GM19238 (cell line): ENCODE results near the gene POU3F3.

Source experiments
- DNase-seq: peaks from one replicate; pipeline ENCODE4 v3.0.0; 2011; ENCODE audit warnings: low spot score; ENCODE audit not compliant: insufficient read length

The POU3F3 gene

DNA sequence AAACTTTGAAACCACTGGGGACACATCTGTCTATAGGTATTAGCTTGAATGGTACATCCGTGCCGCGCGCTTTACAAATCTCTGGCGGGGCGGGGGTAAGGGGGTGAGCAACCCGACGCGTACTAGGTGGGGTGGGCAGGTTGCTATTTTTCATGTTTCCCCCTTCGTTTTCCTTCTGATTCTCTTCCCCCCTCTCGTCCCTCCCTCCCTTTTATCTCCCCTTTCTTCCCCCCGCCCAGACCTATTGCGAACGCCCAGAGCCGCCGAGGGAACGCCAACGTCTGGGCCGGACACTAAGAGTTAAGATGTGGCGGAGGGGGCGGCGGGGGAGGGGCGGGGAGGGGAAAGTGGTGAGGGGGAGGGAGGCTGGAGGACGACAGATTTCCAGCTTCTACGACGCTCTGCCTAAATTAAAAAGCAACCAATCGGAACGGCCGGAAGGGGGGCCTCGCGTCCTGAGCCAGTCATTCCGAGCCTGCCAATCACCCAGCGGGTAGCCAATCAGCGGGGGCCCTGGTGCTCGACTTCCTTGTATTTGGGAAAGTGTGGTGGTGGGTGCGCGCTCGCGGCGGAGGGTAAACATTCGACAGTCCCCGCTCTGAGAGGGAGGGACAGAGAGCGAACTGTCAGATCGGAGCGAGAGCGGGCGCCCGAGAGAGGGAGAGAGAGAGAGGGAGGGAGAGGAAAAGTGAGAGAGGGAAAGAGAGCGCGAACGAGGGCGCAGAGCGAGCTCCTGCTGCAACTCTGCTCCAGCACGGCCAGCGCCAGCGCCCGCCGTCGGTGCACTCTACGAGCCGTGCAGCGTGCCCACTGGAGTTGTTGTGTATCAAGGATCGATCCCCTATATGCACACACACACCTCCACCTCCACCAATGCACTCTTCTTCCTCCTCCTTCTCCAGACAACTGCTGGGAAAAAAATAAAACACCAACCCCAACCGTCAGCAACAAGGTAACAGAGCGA lies at the start of gene POU3F3:
Gene POU3F3 (plus strand): TSS at position 582 of the 964 bp plus-strand sequence. CDS start 1,396 bp downstream, outside the sequence.
- no peak for DNase-seq

DNA sequence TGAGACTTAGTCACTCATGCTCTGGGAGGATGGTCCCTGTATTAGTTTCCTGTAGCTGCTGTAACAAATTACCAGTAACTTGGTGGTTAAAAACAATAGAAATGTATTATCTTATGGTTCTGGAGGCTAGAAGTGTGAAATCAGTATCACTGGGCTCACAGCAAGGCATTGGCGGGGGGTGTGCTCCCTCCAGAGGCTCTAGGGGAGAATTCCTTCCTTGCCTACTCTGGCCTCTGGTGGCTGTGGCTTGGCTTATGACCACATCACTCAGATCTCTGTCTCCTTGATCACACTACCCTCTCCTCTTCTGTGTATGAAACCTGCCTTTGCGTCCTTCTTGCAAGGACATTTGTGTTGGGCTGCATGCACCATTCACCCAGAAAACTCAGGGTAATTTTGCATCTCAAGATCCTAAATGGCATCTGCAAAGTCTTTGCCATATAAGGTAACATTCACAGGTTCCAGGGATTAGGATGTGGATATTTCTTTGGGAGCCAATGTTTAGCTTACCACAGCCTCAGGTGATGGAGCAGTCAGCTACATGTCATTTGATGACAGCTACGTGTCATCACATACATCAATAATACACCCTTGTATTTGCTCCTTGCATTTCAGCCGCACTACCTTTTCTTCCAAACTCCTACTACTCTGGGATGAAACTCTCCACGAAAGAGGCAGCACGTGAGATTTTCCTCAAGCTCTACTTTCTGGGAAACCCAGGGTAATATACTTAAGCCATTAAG lies 49.6 kb upstream of the POU3F3 start:
- no peak for DNase-seq

GRCh38 chr2:104812286-104812685 lies 41.6 kb upstream of the POU3F3 start:
- no peak for DNase-seq

DNA sequence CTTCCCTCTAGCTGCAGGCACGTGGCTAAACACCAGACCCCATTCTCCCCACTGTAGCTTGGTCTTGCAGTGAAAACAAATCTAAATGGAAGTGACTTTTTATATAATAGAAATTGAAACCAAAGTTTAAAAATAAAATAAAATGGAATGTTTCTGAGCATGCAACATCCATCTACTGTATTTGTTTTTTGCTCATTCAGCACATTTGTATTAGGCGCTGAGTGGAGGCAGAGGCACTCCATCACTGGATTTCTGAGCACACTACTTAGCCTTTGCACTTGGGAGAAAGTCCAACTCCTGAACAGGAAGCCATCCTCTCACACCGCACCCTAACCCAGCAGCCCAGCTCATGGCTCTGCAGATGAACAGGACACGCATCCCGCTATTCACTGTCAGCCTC lies 37.8 kb upstream of the POU3F3 start:
- DNase-seq, result no peak

- DNase-seq, result no peak
Measured at GRCh38 chr2:104818264-104818663, 35.7 kb upstream of the POU3F3 start.

GRCh38 chr2:104820126-104820525 lies 33.8 kb upstream of the POU3F3 start:
- no peak for DNase-seq

GRCh38 chr2:104825124-104825865 lies 28.6 kb upstream of the POU3F3 start:
- DNase-seq, result no peak

- DNase-seq, result no peak
Measured at GRCh38 chr2:104826016-104826415, 27.9 kb upstream of the POU3F3 start.

GRCh38 chr2:104831742-104832141 lies 22.2 kb upstream of the POU3F3 start:
- no peak for DNase-seq

DNA sequence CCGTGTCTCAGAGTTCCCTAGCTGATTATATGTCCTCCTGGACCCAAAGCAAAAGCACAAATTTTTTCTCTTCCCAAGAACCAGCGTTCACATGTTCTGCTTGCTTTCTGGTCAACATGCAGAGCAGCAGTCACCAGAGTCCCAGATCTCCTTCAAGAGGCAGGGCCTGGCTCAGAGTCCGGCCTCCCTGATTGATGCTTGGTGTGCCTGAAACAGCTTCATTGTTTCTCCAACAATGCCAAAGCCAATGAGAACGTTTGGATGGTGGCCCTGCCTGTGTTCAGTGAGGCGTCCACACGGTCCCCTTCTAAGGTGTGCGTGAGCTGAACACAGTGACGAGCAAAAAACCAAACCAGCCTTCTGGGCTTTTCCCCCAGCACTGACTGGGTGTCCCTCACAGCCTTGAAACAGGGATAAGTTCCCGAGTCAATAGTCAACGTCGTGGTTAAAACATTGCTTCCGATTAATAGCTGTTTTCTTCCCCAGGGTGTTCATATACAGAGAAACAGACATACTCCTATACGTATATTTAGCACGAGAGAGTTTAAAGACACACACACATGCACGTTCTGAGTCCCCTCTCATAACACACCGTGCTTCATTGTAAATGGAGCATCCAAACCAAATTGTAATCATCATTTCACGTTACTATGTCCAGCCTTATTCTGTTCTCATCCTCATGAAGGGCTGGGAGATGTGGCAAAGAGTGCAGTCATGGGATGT lies 19.3 kb upstream of the POU3F3 start:
- DNase-seq, result no peak

DNA sequence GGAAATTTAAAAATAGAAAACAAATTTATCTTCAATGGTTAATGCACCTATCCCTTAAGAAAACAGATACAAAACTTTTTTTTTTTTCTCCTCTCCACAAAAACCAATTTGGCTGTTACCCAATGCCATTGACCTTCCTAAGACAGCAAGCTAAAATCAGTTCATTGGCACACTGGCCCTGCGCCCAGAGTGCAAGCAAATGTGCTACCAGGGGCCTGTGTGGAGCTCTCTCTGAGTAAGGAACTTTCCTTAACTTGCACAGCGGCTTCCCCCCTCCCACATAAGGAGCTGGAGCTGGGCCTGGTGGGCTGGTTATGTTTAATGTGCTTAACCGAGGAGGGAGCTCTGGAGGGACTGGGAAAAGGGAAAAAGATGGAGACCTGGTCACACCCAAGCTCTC lies 17.6 kb upstream of the POU3F3 start:
- DNase-seq, result no peak

GRCh38 chr2:104836841-104837240 lies 17.1 kb upstream of the POU3F3 start:
- no peak for DNase-seq

DNA sequence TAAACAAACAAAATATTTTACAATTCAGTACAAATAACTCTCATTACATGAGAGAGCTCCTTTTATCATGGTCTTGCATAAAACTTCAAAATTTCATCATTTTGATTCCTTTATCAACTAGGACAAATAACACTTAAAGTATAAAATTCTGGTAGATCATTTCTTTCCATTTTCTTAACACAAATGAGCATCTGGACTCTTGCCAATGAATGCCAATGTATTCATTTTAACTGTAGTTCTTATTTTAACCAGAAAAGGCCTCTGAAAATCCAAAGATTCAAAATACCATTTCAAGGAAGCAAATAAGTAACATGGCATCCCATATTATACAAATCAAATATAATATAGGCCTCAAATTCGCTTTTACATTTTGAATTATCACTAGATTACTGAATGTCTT lies 13.8 kb upstream of the POU3F3 start:
- no peak for DNase-seq

GRCh38 chr2:104840893-104841585 lies 12.9 kb upstream of the POU3F3 start:
- DNase-seq, result no peak

- no peak for DNase-seq
Measured at GRCh38 chr2:104841744-104842143, 12.2 kb upstream of the POU3F3 start.

DNA sequence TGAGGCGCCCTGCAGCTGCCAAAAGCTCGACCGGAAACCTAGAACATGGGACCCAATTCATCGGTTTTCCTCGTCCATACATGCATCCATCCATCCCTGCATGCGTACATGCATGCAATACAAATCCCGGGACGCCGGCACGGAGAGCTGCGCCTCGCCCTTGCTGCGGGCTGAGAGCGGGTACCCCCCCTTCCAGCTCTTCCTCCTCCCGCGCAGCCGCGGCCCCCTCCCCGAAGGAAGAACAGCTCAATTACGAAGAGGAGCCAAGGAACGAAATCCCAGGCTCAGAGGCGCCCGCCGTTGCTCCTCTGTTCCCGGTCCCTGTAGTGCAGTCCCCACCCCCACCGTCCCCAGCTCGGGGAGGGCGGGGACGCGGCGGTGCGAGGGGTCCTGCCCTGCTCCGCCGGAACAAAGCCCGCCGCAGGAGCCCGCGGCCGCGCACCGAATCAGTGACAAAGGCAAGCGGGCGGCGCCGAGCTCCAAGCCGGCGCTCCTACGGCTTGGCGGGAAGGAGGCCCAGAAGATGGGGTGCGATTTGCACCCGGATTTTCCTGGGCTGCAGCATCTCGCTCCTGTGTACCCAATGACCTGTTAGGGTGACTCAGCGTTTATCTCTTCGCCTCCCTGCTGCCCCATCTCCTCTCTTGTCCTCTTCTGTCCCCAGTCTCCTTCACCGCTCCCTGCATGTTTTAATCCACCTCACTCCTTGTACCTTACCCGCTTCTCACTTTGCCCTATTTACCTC lies 8.9 kb upstream of the POU3F3 start:
- no peak for DNase-seq

GRCh38 chr2:104845552-104845931 lies 8.4 kb upstream of the POU3F3 start:
- no peak for DNase-seq

- DNase-seq, result no peak
Measured at GRCh38 chr2:104845946-104846785, 7.7 kb upstream of the POU3F3 start.
